ENCODE data around the gene MFSD6. TPM values are rescaled to one million over a fixed set of nuclear protein-coding genes. Genes with fewer than 3 reads are reported as not detected.

The MFSD6 gene
- total and polyA plus RNA-seq, 2 donors (not counting 1 experiment from before 2014, with no cell fraction given), result 31.4 to 50.8 TPM

DNA sequence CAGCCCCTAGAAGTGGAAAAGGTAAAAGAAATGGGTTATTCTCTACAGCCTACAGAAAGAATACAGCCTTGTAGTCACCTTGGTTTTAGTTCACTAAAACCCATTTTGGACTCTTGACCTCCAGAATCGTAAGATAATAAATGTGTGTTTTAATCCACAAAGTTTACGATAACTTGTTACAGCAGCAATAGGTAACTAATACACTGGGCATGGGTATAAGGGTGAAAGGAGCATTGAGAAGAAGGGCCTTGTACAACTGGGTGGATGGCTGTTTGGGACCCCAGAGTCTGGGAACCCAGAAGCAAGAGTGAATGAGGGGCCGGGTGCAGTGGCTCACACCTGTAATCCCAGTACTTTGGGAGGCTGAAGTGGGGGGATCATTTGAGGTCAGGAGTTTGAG lies 2.2 kb upstream of the MFSD6 start:
- no peak for TF ChIP-seq EZH2 (IDR thresholded peaks at IDR 0.05; ENCODE audit: low read length, missing control alignments)
- TF ChIP-seq, protein P1, sequence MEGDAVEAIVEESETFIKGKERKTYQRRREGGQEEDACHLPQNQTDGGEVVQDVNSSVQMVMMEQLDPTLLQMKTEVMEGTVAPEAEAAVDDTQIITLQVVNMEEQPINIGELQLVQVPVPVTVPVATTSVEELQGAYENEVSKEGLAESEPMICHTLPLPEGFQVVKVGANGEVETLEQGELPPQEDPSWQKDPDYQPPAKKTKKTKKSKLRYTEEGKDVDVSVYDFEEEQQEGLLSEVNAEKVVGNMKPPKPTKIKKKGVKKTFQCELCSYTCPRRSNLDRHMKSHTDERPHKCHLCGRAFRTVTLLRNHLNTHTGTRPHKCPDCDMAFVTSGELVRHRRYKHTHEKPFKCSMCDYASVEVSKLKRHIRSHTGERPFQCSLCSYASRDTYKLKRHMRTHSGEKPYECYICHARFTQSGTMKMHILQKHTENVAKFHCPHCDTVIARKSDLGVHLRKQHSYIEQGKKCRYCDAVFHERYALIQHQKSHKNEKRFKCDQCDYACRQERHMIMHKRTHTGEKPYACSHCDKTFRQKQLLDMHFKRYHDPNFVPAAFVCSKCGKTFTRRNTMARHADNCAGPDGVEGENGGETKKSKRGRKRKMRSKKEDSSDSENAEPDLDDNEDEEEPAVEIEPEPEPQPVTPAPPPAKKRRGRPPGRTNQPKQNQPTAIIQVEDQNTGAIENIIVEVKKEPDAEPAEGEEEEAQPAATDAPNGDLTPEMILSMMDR (conservative IDR thresholded peaks at IDR 0.05 in 1 of 2, IDR thresholded peaks at IDR 0.05 in 1 of 2; ENCODE audit: low read depth in 1 of 2, low read length in 2 of 2), result no peak
- Histone ChIP-seq H3K9ac (ENCODE audit: insufficient read depth, low read length) (no peak overlapping the region), H3K27me3 (ENCODE audit: control insufficient read depth, insufficient read depth, low read length) (peaks cover 3% of the 10 kb centered on the region), H2AFZ (ENCODE audit: low read length) (no peak overlapping the region), H3K4me2 (ENCODE audit: extremely low read depth, insufficient read depth, low read length) (no peak overlapping the region), H3K36me3 (ENCODE audit: control insufficient read depth, insufficient read depth, low read length) (no peaks in the 10 kb centered on the region), H3K27ac (ENCODE audit: insufficient read depth, low read length) (no peak overlapping the region), H3K9me3 (ENCODE audit: control insufficient read depth, insufficient read depth, low read depth, low read length) (no peaks in the 10 kb centered on the region), H3K79me2 (ENCODE audit: control insufficient read depth, insufficient read depth, low read length) (no peaks in the 10 kb centered on the region), H4K20me1 (ENCODE audit: control insufficient read depth, extremely low read depth, insufficient read depth, low read length) (no peaks in the 10 kb centered on the region), H3K4me1 (ENCODE audit: control insufficient read depth, extremely low read depth, insufficient read depth, low read length) (no peaks in the 10 kb centered on the region), H3K4me3 (replicated peaks in 1 of 4; ENCODE audit: control extremely low read depth in 1 of 4, insufficient read depth in 1 of 4, low read depth in 3 of 4, low read length in 4 of 4) (no peak overlapping the region)
- no peak for DNase-seq (ENCODE audit: low read depth in 2 of 2)

DNA sequence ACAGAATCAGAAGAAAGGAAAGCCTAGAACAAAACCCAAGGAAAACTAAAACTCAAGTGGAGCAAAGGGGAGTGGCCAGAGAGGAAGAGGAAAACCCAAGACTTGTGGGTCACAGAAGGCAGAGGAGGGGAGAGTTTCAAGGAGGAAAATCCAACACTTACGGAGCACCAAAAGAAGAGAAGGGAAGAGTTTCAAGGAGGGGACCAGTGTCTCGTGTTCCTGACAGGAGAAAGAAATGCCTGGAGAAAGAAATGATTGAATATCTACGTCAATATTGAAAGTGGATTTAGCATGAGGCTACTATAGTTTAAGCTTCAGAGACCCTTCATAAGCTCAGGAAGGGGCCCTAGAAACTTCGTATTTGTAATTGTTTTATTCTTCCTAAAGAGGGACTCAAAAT lies 1.4 kb upstream of the MFSD6 start:
- no peaks in the 10 kb centered on the region for H3K9me3 ChIP-seq (ENCODE audit: control insufficient read depth, insufficient read depth, low read depth, low read length)
- H3K4me2 ChIP-seq (ENCODE audit: extremely low read depth, insufficient read depth, low read length), result no peak overlapping the region
- H3K27me3 ChIP-seq (ENCODE audit: control insufficient read depth, insufficient read depth, low read length), result peaks cover 3% of the 10 kb centered on the region
- DNase-seq (ENCODE audit: low read depth in 2 of 2), result no peak
- no peaks in the 10 kb centered on the region for H4K20me1 ChIP-seq (ENCODE audit: control insufficient read depth, extremely low read depth, insufficient read depth, low read length)
- H3K36me3 ChIP-seq (ENCODE audit: control insufficient read depth, insufficient read depth, low read length), result no peaks in the 10 kb centered on the region
- H3K79me2 ChIP-seq (ENCODE audit: control insufficient read depth, insufficient read depth, low read length), result no peaks in the 10 kb centered on the region
- H3K4me1 ChIP-seq (ENCODE audit: control insufficient read depth, extremely low read depth, insufficient read depth, low read length), result no peaks in the 10 kb centered on the region
- TF ChIP-seq, protein P1 (conservative IDR thresholded peaks at IDR 0.05 in 1 of 2, IDR thresholded peaks at IDR 0.05 in 1 of 2; ENCODE audit: low read depth in 1 of 2, low read length in 2 of 2), result no peak
- TF ChIP-seq EZH2 (IDR thresholded peaks at IDR 0.05; ENCODE audit: low read length, missing control alignments), result no peak
- H3K4me3 ChIP-seq (replicated peaks in 1 of 4; ENCODE audit: control extremely low read depth in 1 of 4, insufficient read depth in 1 of 4, low read depth in 3 of 4, low read length in 4 of 4), result no peak overlapping the region
- H3K27ac ChIP-seq (ENCODE audit: insufficient read depth, low read length), result no peak overlapping the region
- H3K9ac ChIP-seq (ENCODE audit: insufficient read depth, low read length), result no peak overlapping the region
- no peak overlapping the region for H2AFZ ChIP-seq (ENCODE audit: low read length)

DNA sequence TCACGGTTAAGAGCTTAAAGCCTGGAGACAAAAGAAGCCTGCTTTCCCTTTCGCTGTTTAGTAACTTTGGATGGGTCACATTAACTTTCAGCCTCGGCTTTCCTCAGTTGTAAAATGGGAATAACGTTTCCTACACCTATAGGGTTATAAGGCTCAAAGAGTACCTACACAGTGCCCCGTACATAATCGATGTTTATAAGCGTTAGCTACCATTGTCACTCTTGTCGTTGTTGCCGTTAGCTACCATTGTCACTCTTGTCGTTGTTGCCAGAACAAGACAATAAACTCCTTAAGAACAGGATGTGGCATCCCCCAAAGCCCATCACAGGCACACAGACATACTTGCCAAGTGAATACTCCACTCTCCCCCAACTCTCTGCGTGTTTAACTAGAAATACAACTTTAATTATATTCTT lies 901 bp upstream of the MFSD6 start:
- Histone ChIP-seq H3K4me2 (ENCODE audit: extremely low read depth, insufficient read depth, low read length) (peak overlapping the region; percentile 80), H2AFZ (ENCODE audit: low read length) (no peak overlapping the region)

More for the DNA sequence above, 901 bp upstream of the MFSD6 start:
- H3K27me3 ChIP-seq (ENCODE audit: control insufficient read depth, insufficient read depth, low read length), result peaks cover 3% of the 10 kb centered on the region
- H3K36me3 ChIP-seq (ENCODE audit: control insufficient read depth, insufficient read depth, low read length), result no peaks in the 10 kb centered on the region
- H3K9ac ChIP-seq (ENCODE audit: insufficient read depth, low read length), result no peak overlapping the region
- no peak overlapping the region for H3K27ac ChIP-seq (ENCODE audit: insufficient read depth, low read length)
- no peak for DNase-seq (ENCODE audit: low read depth in 2 of 2)
- H4K20me1 ChIP-seq (ENCODE audit: control insufficient read depth, extremely low read depth, insufficient read depth, low read length), result no peaks in the 10 kb centered on the region
- H3K4me3 ChIP-seq (replicated peaks in 1 of 4; ENCODE audit: control extremely low read depth in 1 of 4, insufficient read depth in 1 of 4, low read depth in 3 of 4, low read length in 4 of 4), result peak overlapping the region in 1 of 4 experiments; percentile 65
- TF ChIP-seq, protein P1 (conservative IDR thresholded peaks at IDR 0.05 in 1 of 2, IDR thresholded peaks at IDR 0.05 in 1 of 2; ENCODE audit: low read depth in 1 of 2, low read length in 2 of 2), result no peak
- no peak for TF ChIP-seq EZH2 (IDR thresholded peaks at IDR 0.05; ENCODE audit: low read length, missing control alignments)
- H3K79me2 ChIP-seq (ENCODE audit: control insufficient read depth, insufficient read depth, low read length), result no peaks in the 10 kb centered on the region
- no peaks in the 10 kb centered on the region for H3K4me1 ChIP-seq (ENCODE audit: control insufficient read depth, extremely low read depth, insufficient read depth, low read length)
- no peaks in the 10 kb centered on the region for H3K9me3 ChIP-seq (ENCODE audit: control insufficient read depth, insufficient read depth, low read depth, low read length)
